K562 (cell line): Measurements from ENCODE around the gene SERTAD2.

Experiments
- CTCF ChIP-seq, 3 experiments: IDR thresholded peaks in 2 of 3; conservative IDR thresholded peaks in 1 of 3; 2 replicates each; pipeline ENCODE4 v1.5.1; 2011 to 2012; ENCODE audit warnings: low read length in 3 of 3, mild to moderate bottlenecking in 3 of 3, control low read depth in 2 of 3, improper control_type of control experiment in 1 of 3, inconsistent platforms in 1 of 3, low read depth in 1 of 3, mixed read lengths in 1 of 3, moderate library complexity in 1 of 3; ENCODE audit not compliant: insufficient read depth in 2 of 3
- FOS ChIP-seq: IDR thresholded peaks from 3 replicates; pipeline ENCODE4 v1.6.1; 2011; ENCODE audit not compliant: insufficient read length; ENCODE audit errors: extremely low read depth
- IRF9 ChIP-seq: fragments of 450-650 bp; IDR thresholded peaks from 2 replicates; pipeline ENCODE4 v1.6.1; 2016; ENCODE audit warnings: missing biosample characterization, missing genetic modification characterization
- MAX ChIP-seq: sonication (generic); formaldehyde crosslinking; IDR thresholded peaks from 2 replicates; pipeline ENCODE4 v1.9.0; 2022; ENCODE audit warnings: mild to moderate bottlenecking, missing genetic modification reagents
- MTA1 ChIP-seq: fragments of 450-650 bp; IDR thresholded peaks from 2 replicates; pipeline ENCODE4 v1.6.1; 2017; ENCODE audit warnings: borderline replicate concordance
- NBN ChIP-seq: fragments of 450-650 bp; IDR thresholded peaks from 2 replicates; pipeline ENCODE4 v1.6.1; 2016; ENCODE audit warnings: low read depth, mild to moderate bottlenecking
- NFYB ChIP-seq: IDR thresholded peaks from 2 replicates; pipeline ENCODE4 v1.6.1; 2011; ENCODE audit warnings: mild to moderate bottlenecking, moderate library complexity; ENCODE audit not compliant: insufficient read length; ENCODE audit errors: extremely low read depth
- POLR2A ChIP-seq: fragments of 450-650 bp; conservative IDR thresholded peaks from 2 replicates; pipeline ENCODE4 v1.6.1; 2016
- PREB ChIP-seq: sonication (generic); formaldehyde crosslinking; IDR thresholded peaks from 2 replicates; pipeline ENCODE4 v1.8.1; 2023; ENCODE audit warnings: mild to moderate bottlenecking, missing genetic modification reagents
- STAT5B ChIP-seq: fragments of 250-450 bp; sonication (Bioruptor Pico); IDR thresholded peaks from 2 replicates; pipeline ENCODE4 v1.8.0; 2021; ENCODE audit warnings: mild to moderate bottlenecking, inconsistent platforms
- ZBTB33 ChIP-seq: sonication (generic); formaldehyde crosslinking; IDR thresholded peaks from 2 replicates; pipeline ENCODE4 v1.8.1; 2023; ENCODE audit warnings: mild to moderate bottlenecking, missing genetic modification reagents
- ZNF232 ChIP-seq: sonication (generic); formaldehyde crosslinking; IDR thresholded peaks from 2 replicates; pipeline ENCODE4 v1.8.0; 2022; ENCODE audit warnings: mild to moderate bottlenecking, missing genetic modification reagents

GRCh38 chr2:64630752-64631151 is 23.0 kb downstream of the SERTAD2 start:
- TF ChIP-seq CTCF (IDR thresholded peaks at IDR 0.05 in 2 of 3, conservative IDR thresholded peaks at IDR 0.05 in 1 of 3; ENCODE audit: insufficient read depth in 2 of 3, low read depth in 1 of 3, low read length in 3 of 3) (no peak), FOS (no peak), NBN (no peak), MTA1 (no peak), POLR2A (peak; percentile 50; the same call in 1 of the 2 replicates), ZBTB33 (CRISPR knock-in tag) (no peak), STAT5B (CRISPR knock-in tag) (no peak), PREB (CRISPR knock-in tag) (no peak), MAX (CRISPR knock-in tag) (no peak), IRF9 (tag) (no peak), NFYB (no peak), ZNF232 (CRISPR knock-in tag) (no peak)
